ENCODE data around the gene HSPB6. TPM values are rescaled to one million over a fixed set of nuclear protein-coding genes. Genes with fewer than 3 reads are reported as not detected.
A peak's percentile ranks its signal among the peaks of the same experiment; 100 is the strongest.

HSPB6 gene
- polyA plus RNA-seq, 1 of the 3 experiments (the other 2 are of a cell fraction), result 0.43 TPM

GRCh38 chr19:35716801-35717664 is 39.8 kb downstream of the HSPB6 start (continued):
- TF ChIP-seq, protein P1, sequence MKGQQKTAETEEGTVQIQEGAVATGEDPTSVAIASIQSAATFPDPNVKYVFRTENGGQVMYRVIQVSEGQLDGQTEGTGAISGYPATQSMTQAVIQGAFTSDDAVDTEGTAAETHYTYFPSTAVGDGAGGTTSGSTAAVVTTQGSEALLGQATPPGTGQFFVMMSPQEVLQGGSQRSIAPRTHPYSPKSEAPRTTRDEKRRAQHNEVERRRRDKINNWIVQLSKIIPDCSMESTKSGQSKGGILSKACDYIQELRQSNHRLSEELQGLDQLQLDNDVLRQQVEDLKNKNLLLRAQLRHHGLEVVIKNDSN (IDR thresholded peaks at IDR 0.05; ENCODE audit: borderline replicate concordance, low read depth), result no peak
- TF ChIP-seq ZBTB33 (IDR thresholded peaks at IDR 0.05; ENCODE audit: borderline replicate concordance, low read depth) (no peak), SIN3A (IDR thresholded peaks at IDR 0.05; ENCODE audit: borderline replicate concordance, low read depth, low read length) (no peak), NRF1 (IDR thresholded peaks at IDR 0.05; ENCODE audit: low read depth, low read length) (no peak), MXI1 (IDR thresholded peaks at IDR 0.05; ENCODE audit: low read depth, low read length) (peak; percentile 75), GATA2 (CRISPR knock-in tag; IDR thresholded peaks at IDR 0.05) (no peak), RAD21 (IDR thresholded peaks at IDR 0.05; ENCODE audit: low read length) (peak; percentile 74), RCOR1 (IDR thresholded peaks at IDR 0.05; ENCODE audit: low read length) (peak; percentile 14; the same call in 1 of the 2 replicates), RFX5 (IDR thresholded peaks at IDR 0.05; ENCODE audit: low read length) (no peak)

DNA sequence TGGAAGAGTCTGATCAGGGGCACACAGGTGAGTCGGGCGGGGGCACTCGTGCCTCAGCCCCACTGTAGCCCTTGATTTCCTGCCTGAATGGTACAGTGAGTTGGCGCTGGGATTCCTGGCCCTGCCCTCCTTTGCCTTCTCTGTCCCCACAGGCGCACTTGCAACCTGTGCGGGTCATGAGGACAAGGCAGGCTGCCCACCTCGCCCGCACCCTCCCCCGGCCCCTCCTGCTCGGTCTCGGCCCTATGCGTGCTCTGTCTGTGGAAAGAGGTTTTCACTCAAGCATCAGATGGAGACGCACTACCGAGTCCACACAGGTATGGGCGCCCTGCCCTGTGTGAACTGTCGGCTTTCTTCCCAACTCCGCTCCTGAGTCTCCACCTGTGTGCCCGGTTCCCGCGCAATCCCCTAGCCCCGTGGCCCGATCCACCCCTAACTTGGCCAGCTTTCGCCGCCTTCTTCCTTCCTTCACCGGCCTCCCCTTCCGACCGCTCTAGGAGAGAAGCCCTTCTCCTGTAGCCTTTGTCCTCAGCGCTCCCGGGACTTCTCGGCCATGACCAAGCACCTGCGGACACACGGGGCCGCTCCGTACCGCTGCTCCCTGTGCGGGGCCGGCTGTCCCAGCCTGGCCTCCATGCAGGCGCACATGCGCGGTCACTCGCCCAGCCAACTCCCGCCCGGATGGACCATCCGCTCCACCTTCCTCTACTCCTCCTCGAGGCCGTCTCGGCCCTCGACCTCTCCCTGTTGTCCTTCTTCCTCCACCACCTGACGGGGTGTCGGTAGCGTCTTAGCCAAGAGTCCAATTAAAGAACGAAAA is 40.6 kb downstream of the HSPB6 start:
- H3K4me3 ChIP-seq (ENCODE audit: low read depth in 2 of 2, low read length in 1 of 2), result peak overlapping the region; percentile 80 to 91
- H3K4me1 ChIP-seq (ENCODE audit: control insufficient read depth in 1 of 2, insufficient read depth in 2 of 2, low read depth in 1 of 2, low read length in 1 of 2), result peaks cover 5 to 24% of the 10 kb centered on the region in 2 experiments; a peak in 3 of 4 replicates
- peak; percentile 81 for DNase-seq
- ChIA-PET CTCF (interaction anchor here (0.6 to 1.8 kb wide), 9 partner anchors 10 to 1237 kb away, joined by 3 to 14 read pairs (median 4); no protein-coding TSS in a partner anchor), POLR2A (no interaction called here)
- H3K9me3 ChIP-seq, result no peaks in the 10 kb centered on the region
- no peaks in the 10 kb centered on the region for H3K27me3 ChIP-seq (ENCODE audit: insufficient read depth)
- H3K9ac ChIP-seq, result peak overlapping the region; percentile 65
- peaks cover 6% of the 10 kb centered on the region for H3F3A ChIP-seq (replicated peaks; ENCODE audit: insufficient read depth)
- peak overlapping the region; percentile 86 for H2AFZ ChIP-seq (ENCODE audit: low read depth)
- H3K36me3 ChIP-seq (replicated peaks in 1 of 2; ENCODE audit: control insufficient read depth in 1 of 2, insufficient read depth in 2 of 2, low read length in 1 of 2), result peaks cover 6 to 13% of the 10 kb centered on the region in 2 experiments
- peaks cover 28% of the 10 kb centered on the region for H3K79me2 ChIP-seq (ENCODE audit: insufficient read depth)
- TF ChIP-seq MAX (IDR thresholded peaks at IDR 0.05; ENCODE audit: low read depth), result peak; percentile 90
- no peak for TF ChIP-seq TEAD4 (IDR thresholded peaks at IDR 0.05; ENCODE audit: borderline replicate concordance, insufficient read depth)
- no peak for TF ChIP-seq JUND (IDR thresholded peaks at IDR 0.05)
- TF ChIP-seq NRF1 (IDR thresholded peaks at IDR 0.05; ENCODE audit: low read depth, low read length), result peak; percentile 58; the same call in 1 of the 2 replicates
- TF ChIP-seq ZBTB33 (IDR thresholded peaks at IDR 0.05; ENCODE audit: borderline replicate concordance, low read depth), result no peak
- TF ChIP-seq POLR2AphosphoS5 (IDR thresholded peaks at IDR 0.05; ENCODE audit: low read depth, low read length), result no peak
- no peak for TF ChIP-seq GATA2 (CRISPR knock-in tag; IDR thresholded peaks at IDR 0.05)
- no peak for TF ChIP-seq RFX5 (IDR thresholded peaks at IDR 0.05; ENCODE audit: low read length)
- no peak for TF ChIP-seq FOXM1 (IDR thresholded peaks at IDR 0.05; ENCODE audit: low read depth)
- no peak for TF ChIP-seq NFIC (IDR thresholded peaks at IDR 0.05; ENCODE audit: borderline replicate concordance)
- no peak for TF ChIP-seq SMC3 (IDR thresholded peaks at IDR 0.05; ENCODE audit: low read depth, low read length)
- no peak for TF ChIP-seq YY1 (IDR thresholded peaks at IDR 0.05; ENCODE audit: low read depth)
- TF ChIP-seq, protein P2, sequence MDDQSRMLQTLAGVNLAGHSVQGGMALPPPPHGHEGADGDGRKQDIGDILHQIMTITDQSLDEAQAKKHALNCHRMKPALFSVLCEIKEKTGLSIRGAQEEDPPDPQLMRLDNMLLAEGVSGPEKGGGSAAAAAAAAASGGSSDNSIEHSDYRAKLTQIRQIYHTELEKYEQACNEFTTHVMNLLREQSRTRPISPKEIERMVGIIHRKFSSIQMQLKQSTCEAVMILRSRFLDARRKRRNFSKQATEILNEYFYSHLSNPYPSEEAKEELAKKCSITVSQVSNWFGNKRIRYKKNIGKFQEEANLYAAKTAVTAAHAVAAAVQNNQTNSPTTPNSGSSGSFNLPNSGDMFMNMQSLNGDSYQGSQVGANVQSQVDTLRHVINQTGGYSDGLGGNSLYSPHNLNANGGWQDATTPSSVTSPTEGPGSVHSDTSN (IDR thresholded peaks at IDR 0.05), result no peak
- H4K20me1 ChIP-seq (ENCODE audit: insufficient read depth), result peaks cover 18% of the 10 kb centered on the region
- no peaks in the 10 kb centered on the region for H3K9me2 ChIP-seq
- peak overlapping the region; percentile 97 for H3K4me2 ChIP-seq
- WGBS (ENCODE audit: low lambda C conversion rate), result 21% methylated on average over 50 of the region's 52 CpGs
- H3K27ac ChIP-seq (ENCODE audit: low read depth in 2 of 2, low read length in 1 of 2), result peak overlapping the region; percentile 62 to 95

Data from SK-N-SH (cell line).